Measurements from ENCODE around the gene RPL13. TPM values are rescaled to one million over a fixed set of nuclear protein-coding genes. Genes with fewer than 3 reads are reported as not detected.

RPL13 gene
- total RNA-seq, 4 donors from 2014 or later = 2,408 to 5,801 (median 4,379) TPM

DNA sequence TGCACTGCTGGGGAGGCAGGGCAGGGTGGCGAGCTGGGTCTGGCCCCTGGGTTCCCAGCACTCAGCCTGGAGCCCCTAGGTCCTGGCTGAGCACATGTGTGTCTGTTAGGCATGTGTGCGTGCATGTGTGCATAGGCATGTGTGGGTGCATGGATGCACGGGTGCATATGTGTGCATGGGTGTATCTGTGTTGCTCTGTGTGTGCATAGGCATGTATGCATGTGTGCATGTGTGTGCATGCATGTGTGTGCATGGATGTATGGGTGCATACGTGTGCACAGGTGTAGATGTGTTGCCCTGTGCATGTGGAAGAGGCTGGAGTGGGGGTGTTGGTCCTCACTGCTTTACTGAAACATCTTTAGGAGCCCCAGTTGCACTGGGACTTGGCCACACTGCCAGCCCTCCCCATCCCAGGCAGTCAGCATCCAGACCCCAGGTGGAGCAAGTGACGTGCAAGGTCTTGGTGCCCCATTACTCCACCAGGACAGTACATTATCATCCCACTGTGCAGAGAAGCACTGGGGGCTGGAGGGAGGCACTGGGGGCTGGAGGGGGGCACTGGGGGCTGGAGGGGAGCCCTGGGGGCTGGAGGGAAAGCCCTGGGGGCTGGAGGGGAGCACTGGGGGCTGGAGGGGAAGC lies 42.6 kb downstream of the RPL13 start:
- TF ChIP-seq, protein P1, sequence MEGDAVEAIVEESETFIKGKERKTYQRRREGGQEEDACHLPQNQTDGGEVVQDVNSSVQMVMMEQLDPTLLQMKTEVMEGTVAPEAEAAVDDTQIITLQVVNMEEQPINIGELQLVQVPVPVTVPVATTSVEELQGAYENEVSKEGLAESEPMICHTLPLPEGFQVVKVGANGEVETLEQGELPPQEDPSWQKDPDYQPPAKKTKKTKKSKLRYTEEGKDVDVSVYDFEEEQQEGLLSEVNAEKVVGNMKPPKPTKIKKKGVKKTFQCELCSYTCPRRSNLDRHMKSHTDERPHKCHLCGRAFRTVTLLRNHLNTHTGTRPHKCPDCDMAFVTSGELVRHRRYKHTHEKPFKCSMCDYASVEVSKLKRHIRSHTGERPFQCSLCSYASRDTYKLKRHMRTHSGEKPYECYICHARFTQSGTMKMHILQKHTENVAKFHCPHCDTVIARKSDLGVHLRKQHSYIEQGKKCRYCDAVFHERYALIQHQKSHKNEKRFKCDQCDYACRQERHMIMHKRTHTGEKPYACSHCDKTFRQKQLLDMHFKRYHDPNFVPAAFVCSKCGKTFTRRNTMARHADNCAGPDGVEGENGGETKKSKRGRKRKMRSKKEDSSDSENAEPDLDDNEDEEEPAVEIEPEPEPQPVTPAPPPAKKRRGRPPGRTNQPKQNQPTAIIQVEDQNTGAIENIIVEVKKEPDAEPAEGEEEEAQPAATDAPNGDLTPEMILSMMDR (IDR thresholded peaks at IDR 0.05; ENCODE audit: low read depth) = no peak

GRCh38 chr16:89604764-89605163 lies 44.3 kb downstream of the RPL13 start:
- TF ChIP-seq, protein P1 (IDR thresholded peaks at IDR 0.05; ENCODE audit: low read depth) = no peak

GRCh38 chr16:89605186-89605970 lies 44.9 kb downstream of the RPL13 start:
- TF ChIP-seq, protein P1 (IDR thresholded peaks at IDR 0.05; ENCODE audit: low read depth) = no peak

- TF ChIP-seq, protein P1 (IDR thresholded peaks at IDR 0.05; ENCODE audit: low read depth) = no peak
These were observed 45.5 kb downstream of the RPL13 start for GRCh38 chr16:89606006-89606405.

GRCh38 chr16:89607453-89607852 lies 47.0 kb downstream of the RPL13 start:
- TF ChIP-seq, protein P1 (IDR thresholded peaks at IDR 0.05; ENCODE audit: low read depth) = no peak

DNA sequence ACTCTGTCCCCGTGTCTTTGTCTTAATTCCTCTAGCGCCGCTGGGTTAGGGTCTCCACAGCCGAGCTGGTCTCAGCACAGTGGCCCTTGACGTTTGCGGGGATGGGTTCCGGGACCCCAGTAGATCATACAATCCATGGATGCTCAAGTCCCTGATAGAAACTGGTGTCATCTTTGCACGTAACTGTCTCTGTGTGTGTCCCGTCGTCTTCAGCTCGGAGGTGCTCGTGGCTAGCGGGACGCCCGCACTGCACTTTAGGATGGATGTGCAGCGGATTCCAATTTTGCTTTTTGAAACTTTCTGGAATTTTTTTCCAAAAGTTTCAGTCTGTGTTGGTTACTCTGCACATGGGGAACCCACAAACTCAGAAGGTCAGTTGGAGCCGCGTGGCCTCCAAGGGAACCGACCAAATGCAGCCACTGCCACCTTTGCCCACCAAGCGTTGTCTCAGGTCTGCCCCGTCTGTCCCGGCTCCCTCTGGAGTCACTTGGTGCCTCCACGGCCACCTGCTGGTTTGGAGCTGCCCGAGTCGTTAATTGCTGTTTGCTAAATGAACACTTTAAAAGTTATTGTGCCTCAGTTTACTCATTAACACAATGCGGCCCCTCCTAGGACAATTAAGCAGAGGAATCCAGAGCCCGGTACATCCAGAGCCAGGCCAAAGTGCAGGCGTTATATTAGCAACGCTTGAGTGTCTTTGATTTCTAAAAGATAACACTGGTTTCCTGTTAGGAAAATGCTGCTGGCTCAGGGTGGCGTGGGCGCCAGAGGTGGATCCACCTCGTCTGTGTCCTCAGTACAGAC lies 47.7 kb downstream of the RPL13 start:
- TF ChIP-seq, protein P1 (IDR thresholded peaks at IDR 0.05; ENCODE audit: low read depth) = no peak

DNA sequence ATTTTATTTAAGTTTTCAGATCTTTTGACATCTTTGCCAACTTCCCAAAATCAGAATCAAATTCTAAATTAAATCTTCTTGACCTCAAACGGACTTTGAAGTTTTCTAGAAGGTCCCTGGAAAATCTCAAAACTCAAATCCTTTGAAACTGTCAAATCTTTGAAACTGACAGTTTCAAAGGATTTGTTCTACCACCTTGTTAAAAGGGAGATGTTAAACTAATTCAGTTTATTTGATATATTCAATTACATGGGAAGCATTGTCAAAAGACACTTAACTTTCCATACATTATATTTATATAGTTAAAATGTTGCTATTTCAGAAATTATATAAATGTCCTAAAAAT lies 49.6 kb downstream of the RPL13 start:
- TF ChIP-seq, protein P1 (IDR thresholded peaks at IDR 0.05; ENCODE audit: low read depth) = no peak
